ENCODE data around the gene GNA12. TPM values are rescaled to one million over a fixed set of nuclear protein-coding genes. Genes with fewer than 3 reads are reported as not detected.
"Not testable (repeated sequence)": the region's sequence is repeated elsewhere in the genome, so short reads cannot be mapped to it uniquely, and the experiment has no call there.

The GNA12 gene
- total and polyA plus RNA-seq, 8 donors = 2.0 to 54.6 (median 22.0) TPM

- Histone ChIP-seq H3K27ac (no peak overlapping the region), H3K4me3 (no peak overlapping the region), H3K36me3 (no peaks in the 10 kb centered on the region), H3K27me3 (peaks cover 0 to 61% (median 12%) of the 10 kb centered on the region in 3 donors), H3K9me3 (peaks cover 0 to 3% (median 2%) of the 10 kb centered on the region in 4 donors), H3K4me1 (peaks cover 0 to 12% (median 7%) of the 10 kb centered on the region in 4 donors)
- intact Hi-C loops (cut with DNase I; ENCODE audit: low total_unique reads) = loop anchor here (10.0 kb wide), 1 partner anchor 205 kb away; the partner anchor contains the start of gene GRIFIN
- WGBS, 5 donors = 82 to 89% (median 83%) methylated on average over 12 to 13 of the region's 13 CpGs
- DNase-seq = no peak
- TF ChIP-seq, protein P1, sequence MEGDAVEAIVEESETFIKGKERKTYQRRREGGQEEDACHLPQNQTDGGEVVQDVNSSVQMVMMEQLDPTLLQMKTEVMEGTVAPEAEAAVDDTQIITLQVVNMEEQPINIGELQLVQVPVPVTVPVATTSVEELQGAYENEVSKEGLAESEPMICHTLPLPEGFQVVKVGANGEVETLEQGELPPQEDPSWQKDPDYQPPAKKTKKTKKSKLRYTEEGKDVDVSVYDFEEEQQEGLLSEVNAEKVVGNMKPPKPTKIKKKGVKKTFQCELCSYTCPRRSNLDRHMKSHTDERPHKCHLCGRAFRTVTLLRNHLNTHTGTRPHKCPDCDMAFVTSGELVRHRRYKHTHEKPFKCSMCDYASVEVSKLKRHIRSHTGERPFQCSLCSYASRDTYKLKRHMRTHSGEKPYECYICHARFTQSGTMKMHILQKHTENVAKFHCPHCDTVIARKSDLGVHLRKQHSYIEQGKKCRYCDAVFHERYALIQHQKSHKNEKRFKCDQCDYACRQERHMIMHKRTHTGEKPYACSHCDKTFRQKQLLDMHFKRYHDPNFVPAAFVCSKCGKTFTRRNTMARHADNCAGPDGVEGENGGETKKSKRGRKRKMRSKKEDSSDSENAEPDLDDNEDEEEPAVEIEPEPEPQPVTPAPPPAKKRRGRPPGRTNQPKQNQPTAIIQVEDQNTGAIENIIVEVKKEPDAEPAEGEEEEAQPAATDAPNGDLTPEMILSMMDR (IDR thresholded peaks at IDR 0.05) = no peak
- TF ChIP-seq POLR2A (IDR thresholded peaks at IDR 0.05) (no peak), EP300 (IDR thresholded peaks at IDR 0.05) (no peak), POLR2AphosphoS5 (IDR thresholded peaks at IDR 0.05) (no peak)
Observed at GRCh38 chr7:2680256-2680655, 163.9 kb downstream of the GNA12 start.

- not testable (repeated sequence) for H3K4me3 ChIP-seq, H3K27ac ChIP-seq, DNase-seq, H3K9me3 ChIP-seq, H3K36me3 ChIP-seq
- peaks cover 0 to 12% (median 7%) of the 10 kb centered on the region in 4 donors for H3K4me1 ChIP-seq
- H3K27me3 ChIP-seq = peaks cover 0 to 53% (median 12%) of the 10 kb centered on the region in 3 donors
- 50 to 72% (median 58%) methylated on average over 27 to 64 of the region's 64 CpGs for WGBS, 5 donors
- intact Hi-C loops (cut with DNase I; ENCODE audit: low total_unique reads) = loop anchor here (10.0 kb wide), 1 partner anchor 205 kb away; the partner anchor contains the start of gene GRIFIN
Observed at GRCh38 chr7:2679135-2680127, 164.7 kb downstream of the GNA12 start.

- H3K4me1 ChIP-seq = peaks cover 0 to 12% (median 7%) of the 10 kb centered on the region in 4 donors
- H3K27ac ChIP-seq; intact Hi-C loops (cut with DNase I; ENCODE audit: low total_unique reads); DNase-seq; H3K4me3 ChIP-seq; H3K9me3 ChIP-seq; H3K36me3 ChIP-seq: not testable (repeated sequence)
- 67 to 92% (median 76%) methylated on average over 5 to 15 of the region's 15 CpGs for WGBS, 5 donors
- H3K27me3 ChIP-seq = peaks cover 0 to 44% (median 12%) of the 10 kb centered on the region in 3 donors
Observed at GRCh38 chr7:2678454-2678853, 165.7 kb downstream of the GNA12 start.

Other genes starting within 250 kb of the GNA12 start
- 10 to 100 TPM; 16.2 to 79.1 (median 20.5) TPM for gene TTYH3, start 212.3 kb downstream of the GNA12 start, total RNA-seq
- gene TTYH3, start 212.3 kb downstream of the GNA12 start, polyA plus RNA-seq = 10 to 100 TPM in 1 of 3 donors, 1 to 10 TPM in 2; 4.1 to 10.8 (median 4.3) TPM
- 1 to 10 TPM in 1 of 5 donors, under 1 TPM in 2, not detected in 2; under 0.01 to 1.4 (median 0.45) TPM for gene AMZ1, start 156.1 kb downstream of the GNA12 start, total RNA-seq
- gene AMZ1, start 156.1 kb downstream of the GNA12 start, polyA plus RNA-seq = not detected
- gene CARD11, start 199.6 kb upstream of the GNA12 start, total RNA-seq = 1 to 10 TPM in 3 of 5 donors, under 1 TPM in 1, not detected in 1; 0.45 to 9.7 (median 4.3) TPM
- 1 to 10 TPM; 1.4 to 1.8 (median 1.7) TPM for gene CARD11, start 199.6 kb upstream of the GNA12 start, polyA plus RNA-seq

Measured in stomach (tissue), 9 donors.